ENCODE results near the gene UGT1A5. TPM values are rescaled to one million over a fixed set of nuclear protein-coding genes. Genes with fewer than 3 reads are reported as not detected.

UGT1A5 gene
- polyA plus RNA-seq, 1 donor from 2014 or later: not detected

- no peak for TF ChIP-seq EZH2 (IDR thresholded peaks at IDR 0.05; ENCODE audit: borderline replicate concordance, insufficient read depth, low read length, poor library complexity, severe bottlenecking)
- no peak for TF ChIP-seq POLR2AphosphoS5 (IDR thresholded peaks at IDR 0.05)
- no peak for TF ChIP-seq TAF1 (IDR thresholded peaks at IDR 0.05; ENCODE audit: low read depth)
- TF ChIP-seq MXI1 (conservative IDR thresholded peaks at IDR 0.05; ENCODE audit: poor library complexity, severe bottlenecking): no peak
- TF ChIP-seq, protein P1, sequence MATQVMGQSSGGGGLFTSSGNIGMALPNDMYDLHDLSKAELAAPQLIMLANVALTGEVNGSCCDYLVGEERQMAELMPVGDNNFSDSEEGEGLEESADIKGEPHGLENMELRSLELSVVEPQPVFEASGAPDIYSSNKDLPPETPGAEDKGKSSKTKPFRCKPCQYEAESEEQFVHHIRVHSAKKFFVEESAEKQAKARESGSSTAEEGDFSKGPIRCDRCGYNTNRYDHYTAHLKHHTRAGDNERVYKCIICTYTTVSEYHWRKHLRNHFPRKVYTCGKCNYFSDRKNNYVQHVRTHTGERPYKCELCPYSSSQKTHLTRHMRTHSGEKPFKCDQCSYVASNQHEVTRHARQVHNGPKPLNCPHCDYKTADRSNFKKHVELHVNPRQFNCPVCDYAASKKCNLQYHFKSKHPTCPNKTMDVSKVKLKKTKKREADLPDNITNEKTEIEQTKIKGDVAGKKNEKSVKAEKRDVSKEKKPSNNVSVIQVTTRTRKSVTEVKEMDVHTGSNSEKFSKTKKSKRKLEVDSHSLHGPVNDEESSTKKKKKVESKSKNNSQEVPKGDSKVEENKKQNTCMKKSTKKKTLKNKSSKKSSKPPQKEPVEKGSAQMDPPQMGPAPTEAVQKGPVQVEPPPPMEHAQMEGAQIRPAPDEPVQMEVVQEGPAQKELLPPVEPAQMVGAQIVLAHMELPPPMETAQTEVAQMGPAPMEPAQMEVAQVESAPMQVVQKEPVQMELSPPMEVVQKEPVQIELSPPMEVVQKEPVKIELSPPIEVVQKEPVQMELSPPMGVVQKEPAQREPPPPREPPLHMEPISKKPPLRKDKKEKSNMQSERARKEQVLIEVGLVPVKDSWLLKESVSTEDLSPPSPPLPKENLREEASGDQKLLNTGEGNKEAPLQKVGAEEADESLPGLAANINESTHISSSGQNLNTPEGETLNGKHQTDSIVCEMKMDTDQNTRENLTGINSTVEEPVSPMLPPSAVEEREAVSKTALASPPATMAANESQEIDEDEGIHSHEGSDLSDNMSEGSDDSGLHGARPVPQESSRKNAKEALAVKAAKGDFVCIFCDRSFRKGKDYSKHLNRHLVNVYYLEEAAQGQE (IDR thresholded peaks at IDR 0.05; ENCODE audit: borderline replicate concordance): no peak
- no peak for TF ChIP-seq RAD21 (conservative IDR thresholded peaks at IDR 0.05)
- no peak for TF ChIP-seq SMC3 (conservative IDR thresholded peaks at IDR 0.05; ENCODE audit: poor library complexity)
- no peak for TF ChIP-seq CTCF (IDR thresholded peaks at IDR 0.05; ENCODE audit: poor library complexity, severe bottlenecking)
- no peak for TF ChIP-seq EP300 (conservative IDR thresholded peaks at IDR 0.05; ENCODE audit: poor library complexity, severe bottlenecking)
Measured at GRCh38 chr2:233796254-233796653, 83.5 kb downstream of the UGT1A5 start.

DNA sequence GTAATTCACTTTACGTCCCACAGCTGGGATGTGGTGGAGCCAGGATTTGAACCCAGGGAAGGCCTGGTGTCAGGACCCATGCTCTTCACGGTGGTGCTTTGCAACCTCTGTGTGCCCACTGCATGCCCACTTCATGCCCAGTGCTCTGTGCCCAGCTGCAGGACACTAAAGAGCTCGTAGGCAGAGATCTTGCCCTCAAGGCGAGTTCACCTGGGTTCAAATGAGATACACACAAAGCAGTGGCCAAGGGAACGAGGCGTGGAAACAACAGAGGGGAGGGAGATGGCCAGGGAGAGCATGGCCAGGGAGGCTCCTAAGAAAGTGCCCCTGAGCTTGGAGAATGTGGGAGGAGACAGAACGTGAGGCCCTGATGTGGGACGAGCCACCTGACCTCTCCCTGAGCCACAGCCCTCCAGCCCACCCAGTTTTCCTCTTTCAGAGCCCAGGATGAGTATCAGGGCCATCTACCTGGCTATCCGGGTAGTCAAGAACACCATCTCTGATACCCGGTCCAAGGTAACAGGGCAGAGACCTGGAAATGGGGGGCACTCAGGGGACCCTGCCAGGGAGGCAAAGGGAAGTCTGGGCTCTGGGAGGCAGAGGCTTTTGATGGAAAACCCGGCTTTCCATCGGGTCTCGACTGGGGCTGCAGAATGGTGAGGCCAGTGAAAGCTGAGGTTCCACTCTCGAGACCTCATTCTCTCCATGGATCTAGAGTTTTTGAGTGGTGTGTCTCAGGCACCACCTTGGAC, 85.8 kb downstream of the UGT1A5 start:
- H3K9ac ChIP-seq (ENCODE audit: low read length): no peak overlapping the region
- no peak overlapping the region for H3K27ac ChIP-seq (ENCODE audit: low read length)
- no peak for TF ChIP-seq POLR2AphosphoS5 (IDR thresholded peaks at IDR 0.05)
- no peak for TF ChIP-seq SMC3 (conservative IDR thresholded peaks at IDR 0.05; ENCODE audit: poor library complexity)
- no peak for TF ChIP-seq MXI1 (conservative IDR thresholded peaks at IDR 0.05; ENCODE audit: poor library complexity, severe bottlenecking)
- TF ChIP-seq TAF1 (IDR thresholded peaks at IDR 0.05; ENCODE audit: low read depth): no peak
- TF ChIP-seq RAD21 (conservative IDR thresholded peaks at IDR 0.05): no peak
- no peak for TF ChIP-seq EZH2 (IDR thresholded peaks at IDR 0.05; ENCODE audit: borderline replicate concordance, insufficient read depth, low read length, poor library complexity, severe bottlenecking)
- no peak for TF ChIP-seq EP300 (conservative IDR thresholded peaks at IDR 0.05; ENCODE audit: poor library complexity, severe bottlenecking)
- TF ChIP-seq, protein P1 (IDR thresholded peaks at IDR 0.05; ENCODE audit: borderline replicate concordance): no peak
- no peak for TF ChIP-seq CTCF (IDR thresholded peaks at IDR 0.05; ENCODE audit: poor library complexity, severe bottlenecking)
- no peaks in the 10 kb centered on the region for H4K20me1 ChIP-seq (ENCODE audit: insufficient read depth)
- no peak overlapping the region for H3K4me2 ChIP-seq (ENCODE audit: low read length)
- no peaks in the 10 kb centered on the region for H3K9me3 ChIP-seq (ENCODE audit: low read length)
- H3F3A ChIP-seq (ENCODE audit: insufficient read depth, low read length, poor library complexity, severe bottlenecking): no peaks in the 10 kb centered on the region
- no peak overlapping the region for H2AFZ ChIP-seq (ENCODE audit: low read depth, low read length)
- no peaks in the 10 kb centered on the region for H3K9me2 ChIP-seq (ENCODE audit: insufficient read depth, low read length)
- no peaks in the 10 kb centered on the region for H3K36me3 ChIP-seq (ENCODE audit: insufficient read depth, low read length)
- H3K4me3 ChIP-seq (ENCODE audit: low read length): no peak overlapping the region
- no peaks in the 10 kb centered on the region for H3K27me3 ChIP-seq (ENCODE audit: insufficient read depth, low read depth, low read length)
- no peaks in the 10 kb centered on the region for H3K79me2 ChIP-seq (replicated peaks; ENCODE audit: insufficient read depth, low read length)

More at GRCh38 chr2:233796254-233796653, 83.5 kb downstream of the UGT1A5 start:
- H3K36me3 ChIP-seq (ENCODE audit: insufficient read depth, low read length): no peaks in the 10 kb centered on the region
- H3K9ac ChIP-seq (ENCODE audit: low read length): no peak overlapping the region
- no peak overlapping the region for H3K27ac ChIP-seq (ENCODE audit: low read length)
- no peaks in the 10 kb centered on the region for H3K9me2 ChIP-seq (ENCODE audit: insufficient read depth, low read length)
- H4K20me1 ChIP-seq (ENCODE audit: insufficient read depth): no peaks in the 10 kb centered on the region
- H2AFZ ChIP-seq (ENCODE audit: low read depth, low read length): no peak overlapping the region
- H3K4me3 ChIP-seq (ENCODE audit: low read length): no peak overlapping the region
- no peaks in the 10 kb centered on the region for H3F3A ChIP-seq (ENCODE audit: insufficient read depth, low read length, poor library complexity, severe bottlenecking)
- H3K9me3 ChIP-seq (ENCODE audit: low read length): no peaks in the 10 kb centered on the region
- H3K27me3 ChIP-seq (ENCODE audit: insufficient read depth, low read depth, low read length): no peaks in the 10 kb centered on the region
- H3K79me2 ChIP-seq (replicated peaks; ENCODE audit: insufficient read depth, low read length): no peaks in the 10 kb centered on the region
- H3K4me2 ChIP-seq (ENCODE audit: low read length): no peak overlapping the region

All from neural cell (in vitro differentiated cells).